GM18502 (cell line): ENCODE measurements around the gene SMIM8.
A peak's percentile ranks its signal among the peaks of the same experiment; 100 is the strongest.
"Not testable (repeated sequence)": the region's sequence is repeated elsewhere in the genome, so short reads cannot be mapped to it uniquely, and the experiment has no call there.

Experiments used
- ATAC-seq: cut with Tn5 transposase; IDR thresholded peaks from one replicate; pipeline ENCODE4 v1.9.1; 2021; ENCODE audit warnings: mild to moderate bottlenecking; ENCODE audit not compliant: unreplicated experiment, poor library complexity

Gene SMIM8, protein sequence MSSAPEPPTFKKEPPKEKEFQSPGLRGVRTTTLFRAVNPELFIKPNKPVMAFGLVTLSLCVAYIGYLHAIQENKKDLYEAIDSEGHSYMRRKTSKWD

DNA sequence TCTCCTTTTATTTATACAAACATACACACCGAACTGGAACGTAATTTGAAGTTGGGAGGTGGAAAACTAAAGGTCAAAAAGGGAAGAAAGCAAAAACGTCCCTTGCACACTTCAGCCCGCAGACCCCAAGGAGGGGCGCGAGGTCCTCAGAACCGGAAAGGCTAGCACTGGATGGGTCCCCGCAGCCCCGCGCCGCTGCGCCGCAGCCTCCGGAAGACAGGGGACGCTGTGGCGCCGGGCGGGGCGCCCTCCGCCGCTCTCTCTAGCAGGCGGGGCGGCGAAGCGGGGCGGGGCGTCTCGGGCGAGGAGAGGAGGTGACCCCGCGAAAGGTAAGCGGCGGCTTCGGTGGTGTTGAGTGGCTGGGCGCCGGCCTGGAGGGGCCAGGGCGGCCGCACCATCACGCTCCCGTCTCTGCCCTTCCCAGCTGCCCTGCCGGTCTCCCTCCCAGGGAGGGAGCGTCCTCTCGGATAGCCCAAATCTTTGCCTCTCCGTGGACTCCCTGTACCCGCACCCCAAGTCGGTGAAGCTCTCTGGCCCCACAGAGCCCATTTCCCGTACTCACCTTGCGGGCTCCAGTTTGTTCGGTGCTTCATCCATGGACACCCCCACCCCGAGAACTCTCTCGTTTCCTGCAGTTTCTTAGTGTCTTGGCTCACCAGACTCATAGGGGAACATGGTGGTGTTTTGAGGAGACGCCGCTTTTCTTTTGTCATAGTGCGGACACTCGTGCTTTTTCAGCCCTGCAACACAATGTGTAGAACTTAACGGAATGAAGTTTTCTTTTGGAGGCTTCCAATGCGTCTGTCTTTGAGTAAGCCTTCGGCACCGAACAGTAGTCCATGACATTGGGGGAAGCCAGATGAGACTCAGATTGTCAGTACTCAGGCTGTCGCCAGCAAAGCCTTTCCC lies at the start of gene SMIM8:
Gene SMIM8 (plus strand): TSS at position 285 of the 909 bp plus-strand sequence. CDS start 14,444 bp downstream, outside the sequence.
- ATAC-seq: peak; percentile 99

DNA sequence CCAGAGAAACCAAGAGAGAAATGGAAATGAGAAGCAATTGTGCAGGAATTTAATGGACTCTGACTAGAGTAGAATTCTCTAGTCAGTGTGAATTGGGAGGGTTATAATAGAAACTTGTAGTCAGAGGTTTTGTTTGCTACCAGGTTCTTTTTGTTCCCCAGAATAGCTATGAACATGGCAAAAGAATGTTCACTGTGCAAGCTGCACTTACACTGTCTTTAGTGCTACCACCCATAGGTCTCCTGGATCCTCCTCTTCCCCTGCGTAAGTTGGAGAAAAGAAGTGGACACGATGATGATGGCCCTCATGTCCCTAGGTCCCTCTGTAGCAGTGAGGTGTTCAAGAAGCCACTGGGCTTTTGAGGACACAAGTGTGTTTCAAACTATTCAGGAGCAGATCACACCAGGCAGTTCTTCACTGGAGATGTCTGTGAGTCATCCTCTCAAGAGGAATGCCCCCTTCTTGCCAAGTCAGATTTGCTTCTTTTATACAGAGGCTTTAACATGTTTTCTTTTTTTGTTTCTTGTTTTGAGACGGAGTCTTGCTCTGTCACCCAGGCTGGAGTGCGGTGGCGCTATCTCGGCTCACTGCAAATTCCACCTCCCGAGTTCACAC lies 47.6 kb upstream of the SMIM8 start:
- no peak for ATAC-seq

GRCh38 chr6:87276624-87277023 lies 45.8 kb upstream of the SMIM8 start:
- ATAC-seq: no peak

GRCh38 chr6:87277123-87277522 lies 45.3 kb upstream of the SMIM8 start:
- ATAC-seq: no peak

DNA sequence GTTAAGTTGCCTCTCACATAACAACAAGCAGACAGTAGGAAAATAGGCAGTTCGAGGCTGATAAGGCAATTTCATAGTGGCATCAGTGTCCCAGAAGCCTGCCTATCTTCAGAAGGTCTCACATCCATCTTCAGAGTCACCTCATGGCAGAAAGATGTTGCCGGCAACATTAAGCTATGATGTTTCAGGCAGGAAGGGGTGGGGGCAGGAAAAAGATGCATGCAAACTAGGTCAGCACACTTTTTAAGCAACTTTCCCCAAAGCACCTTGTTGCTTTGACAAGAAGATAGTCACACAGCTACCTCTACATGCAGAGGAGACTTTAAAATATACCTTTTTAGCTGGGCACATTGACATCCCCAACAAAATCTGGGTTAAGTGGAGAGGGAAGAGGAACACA lies 43.2 kb upstream of the SMIM8 start:
- ATAC-seq: no peak

GRCh38 chr6:87281426-87281825 lies 41.0 kb upstream of the SMIM8 start:
- ATAC-seq: no peak

- ATAC-seq: no peak
Measured at GRCh38 chr6:87282743-87283142, 39.6 kb upstream of the SMIM8 start.

GRCh38 chr6:87283461-87283860 lies 38.9 kb upstream of the SMIM8 start:
- ATAC-seq: no peak

DNA sequence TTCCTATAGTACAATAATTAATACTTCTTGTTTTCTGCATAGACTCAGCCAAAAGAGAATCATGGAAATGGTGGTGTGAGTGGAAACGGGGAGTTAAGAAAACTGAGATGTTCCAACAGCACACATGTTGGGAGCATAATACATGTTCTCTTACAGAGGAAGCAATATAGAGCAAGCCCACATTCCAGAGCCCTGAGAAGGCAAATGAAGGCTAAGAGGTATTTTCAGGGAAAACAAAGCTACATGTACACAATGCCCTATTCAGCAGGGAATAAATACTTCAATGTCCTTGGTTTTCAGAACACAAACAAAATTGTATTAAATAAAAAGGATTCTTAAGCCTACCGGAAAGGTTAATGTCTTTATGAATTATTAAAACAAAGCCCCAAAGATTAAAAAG lies 35.1 kb upstream of the SMIM8 start:
- ATAC-seq: no peak

DNA sequence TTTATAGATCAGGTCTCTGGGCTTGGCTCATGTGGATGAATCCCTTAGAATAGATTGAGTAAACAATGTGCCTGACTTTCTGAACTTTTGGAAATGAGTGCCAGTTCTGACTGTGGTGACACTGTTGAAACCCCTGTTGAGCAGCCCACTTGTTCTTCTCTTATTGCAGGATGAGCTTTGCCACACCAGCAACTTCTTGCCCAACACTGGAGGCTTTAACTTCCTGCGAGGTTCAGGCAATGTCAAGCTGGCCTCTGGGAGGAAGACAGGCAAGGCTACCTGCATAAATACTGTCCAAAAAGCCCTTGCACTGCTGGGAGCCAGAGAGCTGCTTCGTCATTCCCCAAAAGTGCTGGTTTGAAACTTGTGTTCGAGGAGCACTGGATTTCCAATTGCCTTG lies 32.8 kb upstream of the SMIM8 start:
- no peak for ATAC-seq

GRCh38 chr6:87291883-87292282 lies 30.5 kb upstream of the SMIM8 start:
- no peak for ATAC-seq

DNA sequence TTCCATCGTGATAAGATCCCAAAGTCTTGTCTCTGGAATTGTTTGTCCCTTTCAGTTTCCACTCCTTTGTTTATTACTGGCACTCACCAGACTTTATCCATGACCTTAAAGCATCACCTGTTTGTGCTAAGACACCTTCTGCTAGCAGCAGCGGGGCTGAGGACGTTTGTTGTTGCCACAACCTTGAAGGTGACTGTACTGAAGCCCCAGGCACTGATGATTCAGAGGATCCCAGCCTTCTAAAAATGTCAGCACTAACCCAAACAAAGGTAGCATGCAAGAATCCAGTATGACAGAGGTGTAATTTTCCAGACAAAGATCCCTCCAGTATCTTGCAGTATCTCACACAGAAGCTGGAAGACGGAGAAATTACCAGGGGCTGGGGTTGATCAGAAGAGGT lies 28.9 kb upstream of the SMIM8 start:
- ATAC-seq: no peak

DNA sequence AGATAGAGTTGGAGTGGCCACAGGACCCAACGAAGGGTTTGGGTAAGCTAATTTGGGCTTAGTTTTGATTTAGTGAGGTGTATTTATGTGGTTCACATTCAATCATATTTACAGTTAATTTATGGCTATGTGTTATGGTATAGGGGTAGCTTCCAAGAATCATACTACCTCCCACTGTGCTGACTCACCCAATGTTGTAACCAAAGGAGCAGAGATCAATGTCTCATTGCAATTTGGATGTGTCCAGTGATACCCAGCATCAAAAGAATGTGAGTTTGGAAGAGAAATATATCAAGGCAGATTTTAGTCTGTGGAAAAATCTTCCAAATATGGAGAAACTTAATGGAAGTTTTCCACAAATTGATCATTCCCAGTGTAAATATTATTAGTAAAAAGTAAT lies 25.3 kb upstream of the SMIM8 start:
- no peak for ATAC-seq

- not testable (repeated sequence) for ATAC-seq
Measured at GRCh38 chr6:87301277-87301676, 21.1 kb upstream of the SMIM8 start.

DNA sequence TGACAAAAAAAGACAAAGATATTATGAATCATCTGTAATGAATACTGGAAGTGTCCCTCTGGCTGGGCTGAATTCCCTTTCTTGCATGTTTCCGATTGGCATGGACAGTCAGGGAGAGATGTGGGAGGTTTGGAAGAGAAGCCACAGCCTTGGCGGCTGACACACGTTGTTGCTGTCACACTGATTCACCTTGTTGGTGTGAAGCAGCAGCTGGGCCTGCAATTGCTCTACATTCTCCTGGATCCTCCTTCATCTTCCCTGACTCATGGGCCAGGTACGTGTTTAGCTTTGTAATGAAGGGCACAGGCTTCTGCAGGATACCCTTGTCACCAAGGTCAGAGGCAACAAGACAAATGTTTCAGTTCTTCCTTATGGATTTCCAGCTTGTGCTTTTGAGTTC lies 13.4 kb upstream of the SMIM8 start:
- ATAC-seq: no peak

DNA sequence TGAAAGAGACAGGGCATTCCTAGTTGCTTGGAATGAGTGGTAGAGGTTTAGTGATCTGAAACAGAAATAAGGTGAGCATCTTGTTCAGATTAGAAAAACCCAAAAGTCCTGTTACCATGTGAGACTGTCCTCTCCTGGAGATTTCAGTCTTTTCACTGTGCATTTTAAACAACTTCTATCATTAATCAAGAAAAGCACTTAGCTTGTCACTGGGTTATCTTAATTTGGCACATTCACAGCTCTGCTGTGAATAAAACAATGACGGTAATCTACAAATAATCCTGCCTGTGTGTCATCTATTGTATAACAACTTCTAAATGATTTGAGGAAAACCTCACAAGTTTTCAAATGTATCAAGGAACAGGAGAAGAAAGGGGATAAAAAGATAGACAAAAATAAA lies 9.5 kb upstream of the SMIM8 start:
- ATAC-seq: no peak

DNA sequence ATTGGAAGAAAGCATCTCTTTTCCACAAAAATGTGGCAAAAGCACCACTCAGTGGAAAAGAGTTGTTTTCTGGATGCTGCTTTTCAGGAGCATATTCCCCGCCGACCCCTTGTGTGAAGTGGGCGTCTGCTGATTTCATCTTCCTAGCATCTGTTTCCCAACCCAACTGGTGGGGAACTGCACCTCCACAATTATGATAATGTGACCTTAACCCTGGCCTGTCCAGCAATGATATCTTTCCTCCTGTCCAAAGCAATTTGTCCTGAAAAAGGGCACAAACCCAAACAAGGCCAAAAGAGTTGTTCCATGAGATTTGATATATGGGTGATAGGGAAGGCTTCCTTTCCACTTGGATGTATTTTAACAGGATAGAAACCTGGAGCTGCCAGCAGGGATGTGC lies 7.3 kb upstream of the SMIM8 start:
- no peak for ATAC-seq

DNA sequence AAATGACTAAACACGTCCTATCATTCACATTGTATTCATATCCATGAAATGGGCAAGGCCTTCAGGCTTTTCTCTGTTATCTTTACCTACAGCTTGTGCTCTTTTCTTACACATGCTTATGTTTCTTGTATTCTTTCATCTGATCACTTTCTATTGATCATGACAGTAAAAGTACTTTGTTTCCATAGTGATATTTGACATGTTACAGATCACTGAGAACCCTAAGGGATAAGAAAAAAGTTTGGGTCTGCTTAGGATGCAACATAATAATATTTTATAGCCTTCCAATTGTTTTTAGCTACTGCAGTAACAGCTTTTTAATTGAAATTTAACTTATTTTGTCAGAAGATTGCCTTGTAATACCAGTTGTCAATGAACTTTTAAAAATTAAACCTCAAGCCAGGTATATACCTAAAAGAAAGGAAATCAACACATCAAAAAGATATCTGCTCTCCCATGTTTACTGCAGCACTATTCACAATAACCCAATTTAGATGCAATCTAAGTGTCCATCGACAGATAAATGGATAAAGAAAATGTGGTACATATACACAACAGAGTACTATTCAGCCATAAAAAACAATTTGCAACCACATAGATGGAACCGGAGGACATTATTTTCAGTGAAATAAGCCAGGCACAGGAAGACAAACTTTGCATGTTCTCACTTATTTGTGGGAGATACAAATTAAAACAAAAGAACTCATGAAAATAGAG lies 3.0 kb upstream of the SMIM8 start:
- ATAC-seq: no peak

GRCh38 chr6:87323880-87324279 lies 1.5 kb downstream of the SMIM8 start:
- ATAC-seq: not testable (repeated sequence)

GRCh38 chr6:87330961-87331360 lies 8.6 kb downstream of the SMIM8 start:
- ATAC-seq: no peak

- no peak for ATAC-seq
Measured at GRCh38 chr6:87333033-87333432, 10.6 kb downstream of the SMIM8 start.
